Smooth muscle cell (in vitro differentiated cells): ENCODE measurements around the gene ALG2. TPM values are rescaled to one million over a fixed set of nuclear protein-coding genes. Genes with fewer than 3 reads are reported as not detected.

Experiments
- DNase-seq: peaks from one replicate; lab custom pipeline; 2025; ENCODE audit not compliant: unreplicated experiment; lab: John Stamatoyannopoulos, UW
- H2AFZ ChIP-seq: fragments of 200-600 bp; sonication (generic); 2 replicates; pipeline ENCODE4 v1.6.0; 2016; ENCODE audit warnings: antibody characterized with exemption, low read depth, mild to moderate bottlenecking
- H3F3A ChIP-seq: fragments of 200-600 bp; sonication (generic); 2 replicates; pipeline ENCODE4 v1.6.0; 2017; ENCODE audit warnings: antibody characterized with exemption, low read depth
- H3K27ac ChIP-seq: fragments of 200-600 bp; sonication (generic); 2 replicates; pipeline ENCODE4 v1.5.1; 2016; ENCODE audit warnings: low read depth, mild to moderate bottlenecking
- H3K27me3 ChIP-seq: fragments of 200-600 bp; sonication (generic); 2 replicates; pipeline ENCODE4 v1.6.1; 2016; ENCODE audit warnings: low read depth, mild to moderate bottlenecking
- H3K36me3 ChIP-seq: fragments of 200-600 bp; sonication (generic); 2 replicates; pipeline ENCODE4 v1.5.1; 2016; ENCODE audit warnings: low read depth
- H3K4me1 ChIP-seq: fragments of 200-600 bp; sonication (generic); 2 replicates; pipeline ENCODE4 v1.5.1; 2016; ENCODE audit warnings: low read depth
- H3K4me2 ChIP-seq: fragments of 200-600 bp; sonication (generic); 2 replicates; pipeline ENCODE4 v1.6.0; 2016; ENCODE audit warnings: mild to moderate bottlenecking
- H3K4me3 ChIP-seq: fragments of 200-600 bp; sonication (generic); 2 replicates; pipeline ENCODE4 v1.5.1; 2016; ENCODE audit warnings: mild to moderate bottlenecking
- H3K79me2 ChIP-seq: fragments of 200-600 bp; sonication (generic); 2 replicates; pipeline ENCODE4 v1.6.0; 2016; ENCODE audit warnings: low read depth, mild to moderate bottlenecking
- H3K9ac ChIP-seq: fragments of 200-600 bp; sonication (generic); 2 replicates; pipeline ENCODE4 v1.6.0; 2016; ENCODE audit warnings: low read depth
- H3K9me3 ChIP-seq: fragments of 200-600 bp; sonication (generic); replicated peaks from 2 replicates; pipeline ENCODE4 v1.5.1; 2016; ENCODE audit warnings: low read depth
- H4K20me1 ChIP-seq: fragments of 200-600 bp; sonication (generic); 2 replicates; pipeline ENCODE4 v1.6.0; 2016; ENCODE audit warnings: low read depth
- WGBS: methylation state at CpG from one replicate; pipeline ENCODE4 v1.1.7; 2016; ENCODE audit warnings: low lambda C conversion rate; 5-methylcytosine and 5-hydroxymethylcytosine counted together
- polyA plus RNA-seq: library from polyadenylated mRNA; unstranded; fragments of >200 nt; fragmentation: Nextera tagmentation; extraction: Ambion mirVana; gene quantifications from 2 replicates; pipeline ENCODE4 v1.2.1, GENCODE V29; 2016
- small RNA-seq: library from RNA; depleted of rRNA; stranded (forward); fragments of <200 nt; gene quantifications from one replicate; pipeline ENCODE3, GENCODE V24; 2014
- total RNA-seq: library from RNA; depleted of rRNA; stranded (reverse); fragments of >200 nt; gene quantifications from 2 replicates; pipeline ENCODE4 v1.2.3, GENCODE V29; 2014
- TF ChIP-seq, protein P1 (sequence below): fragments of 200-600 bp; sonication (generic); IDR thresholded peaks from 2 replicates; pipeline ENCODE4 v1.5.1; 2017; ENCODE audit warnings: borderline replicate concordance, mild to moderate bottlenecking, antibody characterized with exemption; ENCODE audit not compliant: insufficient read depth, poor library complexity, severe bottlenecking

ALG2 gene
- total and polyA plus RNA-seq, 2 experiments from 2014 or later = 53.9 to 60.4 TPM

DNA sequence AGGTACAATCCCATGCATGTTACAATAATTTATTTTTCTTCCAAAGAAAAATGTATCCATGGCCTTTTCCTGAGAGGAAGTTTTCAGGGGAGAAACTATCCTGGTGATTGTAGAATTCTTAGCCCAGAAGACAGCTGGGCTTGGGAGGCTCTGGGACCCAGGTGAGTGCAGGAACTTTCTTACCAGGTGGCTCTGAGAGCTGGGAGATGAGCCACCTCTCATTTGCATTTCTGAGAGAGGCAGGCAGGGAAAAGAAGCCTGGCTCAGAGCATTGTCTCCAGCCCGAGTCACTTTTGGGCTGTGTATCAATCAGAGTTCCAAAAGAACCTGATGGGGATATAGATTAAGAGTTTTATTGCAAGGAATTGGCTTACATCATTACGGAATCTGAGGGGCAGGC, 52.7 kb downstream of the ALG2 start:
- Histone ChIP-seq H3K4me3 (no peak overlapping the region), H3K4me1 (peaks cover 55% of the 10 kb centered on the region), H2AFZ (no peak overlapping the region), H3K9me3 (no peaks in the 10 kb centered on the region), H3K79me2 (no peaks in the 10 kb centered on the region), H3K36me3 (no peaks in the 10 kb centered on the region), H3K27ac (no peak overlapping the region), H4K20me1 (no peaks in the 10 kb centered on the region), H3K9ac (no peak overlapping the region), H3F3A (no peaks in the 10 kb centered on the region), H3K4me2 (no peak overlapping the region), H3K27me3 (no peaks in the 10 kb centered on the region)
- DNase-seq = no peak
- WGBS = 46% methylated on average over 2 of the region's 2 CpGs
- TF ChIP-seq, protein P1, sequence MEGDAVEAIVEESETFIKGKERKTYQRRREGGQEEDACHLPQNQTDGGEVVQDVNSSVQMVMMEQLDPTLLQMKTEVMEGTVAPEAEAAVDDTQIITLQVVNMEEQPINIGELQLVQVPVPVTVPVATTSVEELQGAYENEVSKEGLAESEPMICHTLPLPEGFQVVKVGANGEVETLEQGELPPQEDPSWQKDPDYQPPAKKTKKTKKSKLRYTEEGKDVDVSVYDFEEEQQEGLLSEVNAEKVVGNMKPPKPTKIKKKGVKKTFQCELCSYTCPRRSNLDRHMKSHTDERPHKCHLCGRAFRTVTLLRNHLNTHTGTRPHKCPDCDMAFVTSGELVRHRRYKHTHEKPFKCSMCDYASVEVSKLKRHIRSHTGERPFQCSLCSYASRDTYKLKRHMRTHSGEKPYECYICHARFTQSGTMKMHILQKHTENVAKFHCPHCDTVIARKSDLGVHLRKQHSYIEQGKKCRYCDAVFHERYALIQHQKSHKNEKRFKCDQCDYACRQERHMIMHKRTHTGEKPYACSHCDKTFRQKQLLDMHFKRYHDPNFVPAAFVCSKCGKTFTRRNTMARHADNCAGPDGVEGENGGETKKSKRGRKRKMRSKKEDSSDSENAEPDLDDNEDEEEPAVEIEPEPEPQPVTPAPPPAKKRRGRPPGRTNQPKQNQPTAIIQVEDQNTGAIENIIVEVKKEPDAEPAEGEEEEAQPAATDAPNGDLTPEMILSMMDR = no peak

DNA sequence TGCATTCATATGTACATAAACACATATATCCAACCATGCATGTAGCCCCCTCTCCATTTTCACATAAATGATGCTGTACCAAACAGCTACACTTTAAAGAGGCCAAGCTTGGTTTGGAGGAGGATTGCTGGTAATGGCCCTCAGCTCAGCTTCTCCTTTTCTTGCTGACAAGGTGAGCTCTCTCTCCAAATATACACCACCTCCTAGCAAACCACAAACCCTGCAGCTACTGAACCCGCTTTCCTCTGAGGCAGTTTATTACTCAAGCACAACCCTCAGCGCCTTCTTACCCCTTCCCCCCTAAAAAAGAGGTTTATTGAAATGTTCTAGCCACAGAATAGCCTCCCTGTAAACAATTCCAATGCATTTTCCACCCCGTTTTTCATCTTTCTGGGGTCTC, 54.0 kb downstream of the ALG2 start:
- Histone ChIP-seq H2AFZ (no peak overlapping the region), H3K9ac (no peak overlapping the region), H3K4me2 (no peak overlapping the region), H3K9me3 (no peaks in the 10 kb centered on the region), H3F3A (no peaks in the 10 kb centered on the region), H3K36me3 (no peaks in the 10 kb centered on the region), H3K79me2 (no peaks in the 10 kb centered on the region), H4K20me1 (no peaks in the 10 kb centered on the region), H3K4me1 (peaks cover 45% of the 10 kb centered on the region), H3K27me3 (no peaks in the 10 kb centered on the region), H3K4me3 (no peak overlapping the region), H3K27ac (no peak overlapping the region)
- WGBS = 88% methylated on average over 3 of the region's 3 CpGs
- DNase-seq = no peak
- TF ChIP-seq, protein P1 = no peak

DNA sequence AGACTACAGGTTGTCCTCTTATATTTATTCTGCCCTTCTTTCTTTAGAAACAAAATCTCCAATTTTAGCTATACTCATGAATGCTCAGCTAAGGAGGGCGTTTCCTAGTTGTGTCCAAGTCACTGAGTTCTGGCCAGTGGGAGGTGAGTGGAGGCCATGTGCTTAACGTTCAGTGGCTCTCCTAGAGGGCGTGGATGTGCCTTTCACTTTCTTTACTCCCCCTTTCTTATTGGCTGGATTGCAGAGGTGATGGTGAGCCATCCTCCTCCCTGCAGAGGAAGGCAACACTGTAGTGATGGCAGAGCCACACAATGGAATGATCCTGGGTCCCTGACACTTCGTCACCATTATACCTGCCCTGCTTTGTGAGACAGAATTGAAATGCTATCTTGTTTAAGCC, 54.6 kb downstream of the ALG2 start:
- Histone ChIP-seq H3K9ac (no peak overlapping the region), H3K9me3 (no peaks in the 10 kb centered on the region), H3K4me1 (peaks cover 39% of the 10 kb centered on the region), H3K36me3 (no peaks in the 10 kb centered on the region), H4K20me1 (no peaks in the 10 kb centered on the region), H3K4me2 (no peak overlapping the region), H2AFZ (no peak overlapping the region), H3F3A (no peaks in the 10 kb centered on the region), H3K4me3 (no peak overlapping the region), H3K27me3 (no peaks in the 10 kb centered on the region), H3K79me2 (no peaks in the 10 kb centered on the region), H3K27ac (no peak overlapping the region)
- TF ChIP-seq, protein P1 = no peak
- no peak for DNase-seq
- WGBS = 80% methylated on average over 4 of the region's 4 CpGs

Small RNAs within 50 kb of the gene (small RNA-seq; reads per million reads assigned to genes)
- 0.13 reads per million for gene RN7SL794P

Other genes with a start within 250 kb of the ALG2 start
- 240 and 267 TPM in 2 replicates for gene TGFBR1, start 116.8 kb downstream of the ALG2 start, total RNA-seq
- gene TGFBR1, start 116.8 kb downstream of the ALG2 start, polyA plus RNA-seq = 77.0 and 87.8 TPM in 2 replicates
- 334 and 385 TPM in 2 replicates for gene SEC61B, start 340 bp upstream of the ALG2 start, total RNA-seq
- gene SEC61B, start 340 bp upstream of the ALG2 start, polyA plus RNA-seq = 471 and 549 TPM in 2 replicates